Measurements from ENCODE around the gene INSRR. TPM values are rescaled to one million over a fixed set of nuclear protein-coding genes. Genes with fewer than 3 reads are reported as not detected.

INSRR gene
- total and polyA plus RNA-seq, 4 donors: 0.01 TPM; not detected in 3

DNA sequence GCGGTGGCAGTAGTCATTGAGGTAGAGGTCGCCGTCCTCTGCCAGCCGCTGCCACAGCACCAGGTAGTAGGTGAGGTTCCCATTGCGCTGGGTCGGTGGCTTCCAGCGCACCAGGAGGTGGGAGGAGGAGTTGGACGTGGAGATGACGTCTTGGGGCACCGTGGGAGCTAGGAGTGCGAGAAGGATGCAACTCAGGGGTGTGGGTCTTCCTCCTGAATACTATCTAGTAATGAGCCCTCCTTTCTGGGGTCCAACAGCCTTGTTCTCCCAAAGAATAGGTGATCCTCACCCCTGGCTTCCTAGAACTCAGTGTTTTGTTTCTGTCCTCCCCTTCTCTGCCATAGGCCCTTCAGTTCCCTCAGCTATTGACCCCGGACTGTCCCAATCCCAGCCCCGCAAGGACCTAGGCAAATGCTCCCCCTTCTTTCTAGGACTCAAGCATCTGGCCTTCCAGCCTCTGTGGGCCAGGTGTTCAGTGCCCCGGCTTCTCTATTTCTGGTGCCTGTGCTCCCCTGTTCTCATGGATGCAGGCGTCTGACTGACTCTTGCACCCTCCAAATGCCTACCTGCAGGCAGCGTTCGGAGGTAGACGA is 12.9 kb downstream of the INSRR start:
- no peak overlapping the region for H3K27ac ChIP-seq (ENCODE audit: low read depth in 1 of 2, low read length in 2 of 2)
- no peak for TF ChIP-seq TAF1 (conservative IDR thresholded peaks at IDR 0.05)
- no peak for TF ChIP-seq NR2F2 (IDR thresholded peaks at IDR 0.05)
- TF ChIP-seq RXRA (IDR thresholded peaks at IDR 0.05): no peak
- TF ChIP-seq, protein P1, sequence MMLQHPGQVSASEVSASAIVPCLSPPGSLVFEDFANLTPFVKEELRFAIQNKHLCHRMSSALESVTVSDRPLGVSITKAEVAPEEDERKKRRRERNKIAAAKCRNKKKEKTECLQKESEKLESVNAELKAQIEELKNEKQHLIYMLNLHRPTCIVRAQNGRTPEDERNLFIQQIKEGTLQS (IDR thresholded peaks at IDR 0.05): no peak
- TF ChIP-seq MAX (IDR thresholded peaks at IDR 0.05): no peak
- TF ChIP-seq CTCF (IDR thresholded peaks at IDR 0.05; ENCODE audit: low read depth, low read length, missing input control): no peak
- TF ChIP-seq SP1 (IDR thresholded peaks at IDR 0.05): no peak
- TF ChIP-seq ZBTB33 (IDR thresholded peaks at IDR 0.05): no peak
- TF ChIP-seq HNF4G (IDR thresholded peaks at IDR 0.05): no peak
- no peak for TF ChIP-seq FOXA2 (IDR thresholded peaks at IDR 0.05)
- TF ChIP-seq YY1 (IDR thresholded peaks at IDR 0.05): no peak
- TF ChIP-seq JUND (IDR thresholded peaks at IDR 0.05): no peak
- no peak for TF ChIP-seq RAD21 (IDR thresholded peaks at IDR 0.05)
- no peak for TF ChIP-seq FOXA1 (IDR thresholded peaks at IDR 0.05)
- TF ChIP-seq, protein P2, sequence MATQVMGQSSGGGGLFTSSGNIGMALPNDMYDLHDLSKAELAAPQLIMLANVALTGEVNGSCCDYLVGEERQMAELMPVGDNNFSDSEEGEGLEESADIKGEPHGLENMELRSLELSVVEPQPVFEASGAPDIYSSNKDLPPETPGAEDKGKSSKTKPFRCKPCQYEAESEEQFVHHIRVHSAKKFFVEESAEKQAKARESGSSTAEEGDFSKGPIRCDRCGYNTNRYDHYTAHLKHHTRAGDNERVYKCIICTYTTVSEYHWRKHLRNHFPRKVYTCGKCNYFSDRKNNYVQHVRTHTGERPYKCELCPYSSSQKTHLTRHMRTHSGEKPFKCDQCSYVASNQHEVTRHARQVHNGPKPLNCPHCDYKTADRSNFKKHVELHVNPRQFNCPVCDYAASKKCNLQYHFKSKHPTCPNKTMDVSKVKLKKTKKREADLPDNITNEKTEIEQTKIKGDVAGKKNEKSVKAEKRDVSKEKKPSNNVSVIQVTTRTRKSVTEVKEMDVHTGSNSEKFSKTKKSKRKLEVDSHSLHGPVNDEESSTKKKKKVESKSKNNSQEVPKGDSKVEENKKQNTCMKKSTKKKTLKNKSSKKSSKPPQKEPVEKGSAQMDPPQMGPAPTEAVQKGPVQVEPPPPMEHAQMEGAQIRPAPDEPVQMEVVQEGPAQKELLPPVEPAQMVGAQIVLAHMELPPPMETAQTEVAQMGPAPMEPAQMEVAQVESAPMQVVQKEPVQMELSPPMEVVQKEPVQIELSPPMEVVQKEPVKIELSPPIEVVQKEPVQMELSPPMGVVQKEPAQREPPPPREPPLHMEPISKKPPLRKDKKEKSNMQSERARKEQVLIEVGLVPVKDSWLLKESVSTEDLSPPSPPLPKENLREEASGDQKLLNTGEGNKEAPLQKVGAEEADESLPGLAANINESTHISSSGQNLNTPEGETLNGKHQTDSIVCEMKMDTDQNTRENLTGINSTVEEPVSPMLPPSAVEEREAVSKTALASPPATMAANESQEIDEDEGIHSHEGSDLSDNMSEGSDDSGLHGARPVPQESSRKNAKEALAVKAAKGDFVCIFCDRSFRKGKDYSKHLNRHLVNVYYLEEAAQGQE (IDR thresholded peaks at IDR 0.05): no peak
- TF ChIP-seq GABPA (IDR thresholded peaks at IDR 0.05 in 1 of 2, conservative IDR thresholded peaks at IDR 0.05 in 1 of 2): no peak
- H3K36me3 ChIP-seq (ENCODE audit: control insufficient read depth in 4 of 4, insufficient read depth in 3 of 4, low read depth in 1 of 4, low read length in 3 of 4): no peaks in the 10 kb centered on the region
- H3K4me3 ChIP-seq (ENCODE audit: low read depth in 1 of 3, low read length in 3 of 3): no peak overlapping the region
- peaks cover 0 to 6% (median 4%) of the 10 kb centered on the region in 4 donors for H3K4me1 ChIP-seq (ENCODE audit: control insufficient read depth in 4 of 4, insufficient read depth in 4 of 4, low read length in 3 of 4)
- H3K9me3 ChIP-seq (ENCODE audit: control insufficient read depth in 4 of 4, low read length in 3 of 4): no peaks in the 10 kb centered on the region
- peaks cover 0 to 9% (median 5%) of the 10 kb centered on the region in 4 donors for H3K27me3 ChIP-seq (ENCODE audit: control insufficient read depth in 4 of 4, insufficient read depth in 4 of 4, low read length in 3 of 4)
- 45% methylated on average over 18 of the region's 18 CpGs for WGBS
- no peak for DNase-seq (ENCODE audit: low spot score)
- H3K9ac ChIP-seq (ENCODE audit: low read depth in 1 of 2, low read length in 2 of 2): no peak overlapping the region
